HEK293T (cell line): ENCODE results near the gene SMIM38.

ENCODE experiments used
- BHLHE40 ChIP-seq: fragments of 450-650 bp; IDR thresholded peaks from 2 replicates; pipeline ENCODE4 v1.6.1; 2016; ENCODE audit warnings: mild to moderate bottlenecking, moderate library complexity, borderline replicate concordance
- FOXK2 ChIP-seq: fragments of 450-650 bp; IDR thresholded peaks from 2 replicates; pipeline ENCODE4 v1.6.1; 2016; ENCODE audit warnings: mild to moderate bottlenecking
- ZNF384 ChIP-seq: fragments of 450-650 bp; IDR thresholded peaks from 2 replicates; pipeline ENCODE4 v1.6.1; 2016

GRCh38 chr11:69154938-69155301 lies 815 bp upstream of the SMIM38 start:
- no peak for TF ChIP-seq ZNF384
- no peak for TF ChIP-seq BHLHE40
- TF ChIP-seq FOXK2 = no peak
